Measurements from ENCODE around the gene CCDC117.

- no peak for TF ChIP-seq REST (IDR thresholded peaks at IDR 0.05)
- no peak for TF ChIP-seq CTCF (IDR thresholded peaks at IDR 0.05; ENCODE audit: low read depth, low read length, missing input control)
- no peak for TF ChIP-seq ZBTB33 (IDR thresholded peaks at IDR 0.05)
- TF ChIP-seq RAD21 (IDR thresholded peaks at IDR 0.05) = no peak
- no peak for TF ChIP-seq YY1 (IDR thresholded peaks at IDR 0.05)
- TF ChIP-seq MAX (IDR thresholded peaks at IDR 0.05) = no peak
- no peak for TF ChIP-seq SP1 (IDR thresholded peaks at IDR 0.05)
- no peak for TF ChIP-seq GABPA (IDR thresholded peaks at IDR 0.05 in 1 of 2, conservative IDR thresholded peaks at IDR 0.05 in 1 of 2)
- TF ChIP-seq FOXA1 (IDR thresholded peaks at IDR 0.05) = no peak
- no peak for TF ChIP-seq TAF1 (conservative IDR thresholded peaks at IDR 0.05)
- no peak for TF ChIP-seq JUND (IDR thresholded peaks at IDR 0.05)
- no peak for TF ChIP-seq NR2F2 (IDR thresholded peaks at IDR 0.05)
- TF ChIP-seq ATF3 (IDR thresholded peaks at IDR 0.05) = no peak
Measured at GRCh38 chr22:28830441-28830840, 57.9 kb downstream of the CCDC117 start.

All from liver (tissue), 3 donors.